GM19240 (cell line): ENCODE results near the gene PRSS48.
"Not testable (repeated sequence)": the region's sequence is repeated elsewhere in the genome, so short reads cannot be mapped to it uniquely, and the experiment has no call there.

Experiments
- DNase-seq: peaks from one replicate; pipeline ENCODE4 v3.0.0; 2011; ENCODE audit warnings: low spot score; ENCODE audit not compliant: insufficient read length

The PRSS48 gene

DNA sequence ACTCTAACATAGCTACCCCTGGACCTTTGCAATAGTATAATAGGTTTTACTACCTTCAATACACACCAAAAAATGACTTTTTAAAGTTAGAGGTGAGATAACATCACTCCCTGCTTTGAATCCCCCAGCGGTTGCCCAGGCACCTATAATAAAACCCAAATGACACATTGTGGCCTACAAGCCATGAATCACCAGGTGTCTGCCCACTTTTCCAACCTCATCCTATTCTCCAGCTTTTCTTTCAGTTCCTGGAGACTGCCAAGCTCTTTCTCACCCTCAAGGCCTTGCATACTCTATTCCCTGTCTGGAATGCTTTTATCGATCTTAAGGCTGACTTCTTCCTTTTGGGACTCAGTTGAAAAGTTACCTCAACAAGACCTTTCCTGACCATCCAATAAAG, 16.4 kb upstream of the PRSS48 start:
- no peak for DNase-seq

- no peak for DNase-seq
These were observed 13.5 kb upstream of the PRSS48 start for GRCh38 chr4:151263455-151263854.

- DNase-seq = no peak
These were observed 10.5 kb upstream of the PRSS48 start for GRCh38 chr4:151266497-151266896.

DNA sequence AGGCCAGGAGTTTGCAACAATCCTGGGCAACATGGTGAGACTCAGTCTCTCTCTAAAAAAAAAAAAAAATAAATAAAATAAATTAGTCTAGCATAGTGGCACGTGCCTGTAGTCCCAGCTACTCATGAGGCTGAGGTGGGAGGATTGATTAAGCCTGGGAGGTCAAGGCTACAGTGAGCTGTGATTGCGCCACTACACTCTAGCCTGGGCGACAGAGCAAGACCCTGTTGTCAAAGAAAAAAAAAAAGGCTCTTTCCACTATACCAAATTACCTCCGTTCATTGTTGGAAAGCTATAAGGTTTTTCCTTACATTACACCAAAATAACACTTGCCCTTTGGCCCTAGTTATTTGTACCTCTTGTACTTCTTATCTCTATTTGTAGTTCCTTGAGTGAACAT, 9.9 kb upstream of the PRSS48 start:
- DNase-seq = no peak

DNA sequence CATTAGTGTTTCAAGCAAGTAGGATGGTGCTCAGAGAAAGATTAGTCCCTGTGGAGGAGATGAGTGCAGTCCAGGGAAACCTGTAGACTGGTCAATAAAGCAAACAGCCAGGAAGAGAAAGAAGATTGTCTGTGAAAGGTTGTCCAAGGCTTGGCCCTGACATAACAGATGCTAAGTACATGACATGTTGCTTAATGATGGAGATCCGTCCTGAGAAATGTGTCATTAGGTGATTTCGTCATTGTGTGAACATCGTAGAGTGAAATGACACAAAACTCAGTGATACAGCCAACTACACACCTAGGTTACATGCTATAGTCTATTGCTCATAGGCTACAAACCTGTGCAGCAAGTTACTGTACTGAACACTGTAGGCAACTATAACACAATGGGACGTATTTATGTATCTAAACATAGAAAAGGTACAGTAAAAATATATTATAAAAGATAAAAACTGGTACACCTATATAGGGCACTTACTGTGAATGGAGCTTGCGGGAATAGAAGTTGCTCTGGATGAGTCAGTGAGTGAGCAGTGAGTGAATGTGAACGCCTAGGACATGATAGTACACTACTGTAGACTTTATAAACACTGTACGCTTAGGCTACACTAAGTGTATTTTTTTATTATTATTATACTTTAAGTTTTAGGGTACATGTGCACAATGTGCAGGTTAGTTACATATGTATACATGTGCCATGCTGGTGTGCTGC, 9.0 kb upstream of the PRSS48 start:
- DNase-seq = no peak

GRCh38 chr4:151268905-151269304, 8.1 kb upstream of the PRSS48 start:
- not testable (repeated sequence) for DNase-seq

- DNase-seq = no peak
These were observed 7.7 kb downstream of the PRSS48 start for GRCh38 chr4:151284534-151285245.

DNA sequence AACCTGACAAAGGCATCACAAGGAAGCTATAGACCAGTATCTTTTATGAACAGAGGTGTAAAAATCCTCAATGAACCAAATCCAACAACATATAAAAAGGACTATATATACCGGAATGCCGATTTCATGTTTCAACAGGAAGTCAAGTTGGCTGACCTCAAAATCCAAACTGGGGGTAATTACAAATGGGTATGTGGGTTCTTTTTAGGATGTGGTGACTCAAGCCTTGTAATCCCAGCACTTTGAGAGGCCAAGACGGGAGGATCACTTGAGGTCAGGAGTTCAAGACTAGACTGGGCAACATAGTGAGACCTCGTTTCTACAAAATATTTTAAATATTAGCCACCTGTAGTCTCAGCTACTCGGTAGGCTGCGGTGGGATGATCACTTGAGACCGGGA, 10.4 kb downstream of the PRSS48 start:
- DNase-seq = no peak

GRCh38 chr4:151291485-151291884, 14.5 kb downstream of the PRSS48 start:
- no peak for DNase-seq

DNA sequence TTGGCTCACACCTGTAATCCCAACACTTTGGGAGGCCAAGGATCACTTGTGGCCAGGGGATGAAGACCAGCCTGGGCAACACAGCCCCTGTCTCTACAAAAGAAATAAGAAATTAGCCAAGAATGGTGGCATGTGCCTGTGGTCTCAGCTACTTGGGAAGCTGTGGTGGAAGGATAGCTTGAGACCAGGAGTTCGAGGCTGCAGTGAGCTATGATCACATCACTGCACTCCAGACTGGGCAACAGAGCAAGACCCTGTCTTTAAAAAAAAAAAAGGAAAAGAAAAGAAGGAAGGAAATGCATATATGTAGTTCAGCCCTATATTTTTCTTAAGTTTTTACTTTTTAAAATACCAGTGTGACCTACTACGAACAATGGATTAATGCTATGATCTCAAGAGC, 15.1 kb downstream of the PRSS48 start:
- DNase-seq = no peak

DNA sequence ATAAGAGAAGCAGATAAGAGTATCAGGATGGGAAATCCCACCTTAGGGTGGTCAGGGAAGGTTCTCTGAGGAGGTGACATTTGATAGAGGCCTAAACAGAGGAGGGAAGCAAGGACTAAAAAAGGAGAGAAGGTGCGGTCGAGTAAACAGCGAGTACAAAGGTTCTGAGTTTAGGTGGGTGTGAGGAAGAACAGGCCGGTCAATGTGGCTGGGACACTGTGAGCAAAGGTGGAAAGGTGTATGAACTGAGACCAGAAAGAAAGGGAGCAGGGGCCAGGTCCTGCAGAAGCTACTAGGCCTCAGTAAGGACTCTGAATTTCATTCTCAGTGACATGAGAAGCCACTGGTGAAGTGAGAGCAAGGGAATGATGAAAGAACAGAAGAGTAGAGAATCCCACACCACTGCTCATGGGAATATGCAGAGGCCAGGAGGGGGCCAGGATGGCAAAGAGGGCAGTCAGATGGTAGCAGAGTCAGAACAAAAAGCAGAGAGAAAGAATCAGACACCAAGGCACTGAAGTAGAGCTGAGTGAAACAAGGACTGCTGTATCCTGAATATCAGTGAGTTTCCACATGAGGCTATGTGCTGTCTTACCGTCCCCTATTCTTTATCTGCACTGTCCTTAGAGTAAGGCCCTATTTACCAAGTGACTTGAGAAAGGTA, 18.0 kb downstream of the PRSS48 start:
- DNase-seq = no peak

DNA sequence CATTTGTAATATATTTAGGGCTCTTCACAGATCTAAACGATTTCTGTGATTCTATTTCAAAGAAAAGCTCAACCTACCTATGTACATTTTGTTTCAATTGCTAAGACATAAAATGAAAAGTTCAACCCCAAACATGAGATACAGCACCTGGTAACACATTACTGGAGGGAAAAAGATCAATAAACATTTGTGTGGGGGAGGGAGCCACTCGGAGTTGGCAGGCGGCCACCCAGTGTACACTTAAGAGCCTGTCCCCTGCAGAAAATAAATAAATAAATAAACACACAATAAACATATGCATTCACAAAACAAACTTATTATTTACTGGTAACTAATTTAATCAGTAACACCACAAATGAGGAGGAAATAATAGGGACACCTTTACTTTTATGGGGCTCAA, 19.3 kb downstream of the PRSS48 start:
- DNase-seq = no peak

GRCh38 chr4:151297170-151297569, 20.2 kb downstream of the PRSS48 start:
- DNase-seq = no peak

- no peak for DNase-seq
These were observed 25.5 kb downstream of the PRSS48 start for GRCh38 chr4:151302432-151302831.

GRCh38 chr4:151304226-151304625, 27.3 kb downstream of the PRSS48 start:
- no peak for DNase-seq

DNA sequence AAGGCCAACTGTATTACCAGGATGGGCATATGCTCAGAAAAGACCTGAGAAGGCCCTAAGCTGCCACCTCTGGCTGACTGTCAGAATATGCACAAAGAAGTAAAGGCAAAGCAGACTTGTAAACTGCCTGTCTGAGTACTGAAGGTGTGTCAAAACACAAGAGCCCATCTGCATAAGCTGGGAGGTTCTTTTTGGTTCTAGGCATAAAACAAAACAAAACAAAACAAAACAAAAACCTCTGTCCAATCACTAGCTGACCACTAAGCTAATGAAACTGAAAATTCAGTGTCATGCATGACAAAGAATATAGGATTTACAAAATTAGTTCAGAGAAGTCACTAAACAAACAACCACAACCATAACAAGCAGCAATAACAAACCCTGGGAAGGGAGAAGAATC, 27.8 kb downstream of the PRSS48 start:
- peak; percentile 28 for DNase-seq

DNA sequence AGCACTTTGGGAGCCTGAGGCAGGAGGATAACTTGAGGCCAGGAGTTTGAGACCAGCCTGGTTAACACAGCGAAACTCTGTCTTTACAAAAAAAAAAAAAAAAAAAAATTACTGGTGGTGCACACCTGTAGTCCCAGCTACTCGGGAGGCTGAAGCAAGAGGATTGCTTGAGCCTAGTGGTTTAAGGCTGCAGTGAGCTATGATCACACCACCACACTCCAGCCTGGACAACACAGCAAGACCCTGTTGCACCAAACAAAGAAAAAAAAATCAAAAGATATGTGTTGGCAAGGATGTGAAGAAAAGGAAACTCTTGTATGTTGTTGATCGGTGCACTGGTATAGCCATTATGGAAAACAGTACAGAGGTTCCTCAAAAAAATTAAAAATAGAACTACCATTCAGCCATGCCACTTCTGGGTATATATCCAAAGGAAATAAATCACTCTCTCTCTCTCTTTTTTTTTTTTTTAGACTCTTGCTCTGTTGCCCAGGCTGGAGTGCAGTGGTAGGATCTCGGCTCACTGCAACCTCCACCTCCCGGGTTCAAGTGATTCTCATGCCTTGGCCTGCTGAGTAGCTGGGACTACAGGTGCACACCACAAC, 33.3 kb downstream of the PRSS48 start:
- no peak for DNase-seq

DNA sequence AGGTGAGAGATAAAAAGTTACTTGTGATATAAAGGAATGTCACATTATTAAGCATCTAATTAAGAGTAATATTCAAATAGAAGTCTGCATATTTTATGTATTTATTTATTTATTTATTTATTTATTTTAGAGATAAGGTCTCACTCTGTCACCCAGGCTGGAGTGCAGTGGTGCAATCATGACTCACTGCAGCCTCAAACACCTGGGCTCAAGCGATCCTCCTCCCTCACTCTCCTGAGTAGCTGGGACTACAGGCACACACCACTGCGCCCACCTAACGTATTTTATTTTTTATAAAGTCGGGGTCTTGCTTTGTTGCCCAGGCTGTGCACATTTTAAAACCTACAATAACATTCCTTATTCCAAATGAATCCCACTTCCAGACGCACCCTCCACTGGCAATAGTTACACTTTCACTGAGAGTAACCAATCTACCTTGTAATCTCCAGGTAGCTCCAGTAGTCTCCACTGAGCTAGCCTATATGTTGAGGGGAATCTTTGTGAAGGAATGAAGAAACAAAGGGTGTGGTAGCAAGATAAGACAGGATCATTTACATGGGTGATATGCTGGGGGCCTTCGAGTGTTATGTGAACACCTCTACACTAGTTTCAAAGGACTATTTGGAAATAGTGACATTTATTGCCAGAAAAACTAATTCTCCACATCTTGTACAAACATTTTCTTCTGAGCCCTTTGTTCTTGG, 36.5 kb downstream of the PRSS48 start:
- no peak for DNase-seq

GRCh38 chr4:151314010-151314355, 37.0 kb downstream of the PRSS48 start:
- no peak for DNase-seq

- DNase-seq = no peak
These were observed 37.5 kb downstream of the PRSS48 start for GRCh38 chr4:151314479-151314878.

GRCh38 chr4:151315212-151315886, 38.4 kb downstream of the PRSS48 start:
- no peak for DNase-seq
